Endodermal cell (in vitro differentiated cells): ENCODE data around the gene PTPRM. TPM values are rescaled to one million over a fixed set of nuclear protein-coding genes. Genes with fewer than 3 reads are reported as not detected.

Source experiments
- DNase-seq: peaks from one replicate; pipeline ENCODE4 v3.0.0-alpha.2; 2017
- H3K27ac ChIP-seq: 2 replicates; pipeline ENCODE4 v1.5.1; 2013; ENCODE audit warnings: mild to moderate bottlenecking, low read depth, low read length, moderate library complexity
- H3K27me3 ChIP-seq: 2 replicates; pipeline ENCODE4 v1.6.1; 2013; ENCODE audit warnings: mild to moderate bottlenecking, low read length, moderate library complexity; ENCODE audit not compliant: insufficient read depth, control insufficient read depth, poor library complexity, severe bottlenecking
- H3K36me3 ChIP-seq: 2 replicates; pipeline ENCODE4 v1.7.0; 2013; ENCODE audit warnings: mild to moderate bottlenecking, low read length, moderate library complexity; ENCODE audit not compliant: control insufficient read depth, insufficient read depth
- H3K4me1 ChIP-seq: one replicate; pipeline ENCODE4 v1.7.0; 2013; ENCODE audit warnings: low read length; ENCODE audit not compliant: control insufficient read depth, insufficient read depth
- H3K4me3 ChIP-seq: 2 replicates; pipeline ENCODE4 v1.5.1; 2013; ENCODE audit warnings: mild to moderate bottlenecking, low read length, moderate library complexity
- H3K9ac ChIP-seq: 2 replicates; pipeline ENCODE4 v1.6.1; 2013; ENCODE audit warnings: mild to moderate bottlenecking, low read length, moderate library complexity; ENCODE audit not compliant: poor library complexity, severe bottlenecking; ENCODE audit errors: extremely low read depth
- H3K9me3 ChIP-seq: 2 replicates; pipeline ENCODE4 v1.6.1; 2013; ENCODE audit warnings: mild to moderate bottlenecking, low read length, moderate library complexity; ENCODE audit not compliant: control insufficient read depth
- H3K27ac Mint-ChIP-seq: 2 replicates; pipeline ENCODE4 v1.8.0; 2020; ENCODE audit warnings: mixed read lengths
- H3K27me3 Mint-ChIP-seq: 2 replicates; pipeline ENCODE4 v1.8.0; 2021; ENCODE audit warnings: mild to moderate bottlenecking, mixed read lengths; ENCODE audit not compliant: insufficient read depth
- H3K36me3 Mint-ChIP-seq: 2 replicates; pipeline ENCODE4 v1.8.0; 2020; ENCODE audit warnings: low read depth, mixed read lengths
- H3K4me1 Mint-ChIP-seq: 2 replicates; pipeline ENCODE4 v1.8.0; 2020; ENCODE audit warnings: mixed read lengths
- H3K4me3 Mint-ChIP-seq: 2 replicates; pipeline ENCODE4 v1.8.0; 2020; ENCODE audit warnings: mild to moderate bottlenecking, moderate library complexity, mixed read lengths
- H3K9me3 Mint-ChIP-seq: 2 replicates; pipeline ENCODE4 v1.8.0; 2020; ENCODE audit warnings: mild to moderate bottlenecking, mixed read lengths
- CTCF ChIP-seq: fragments of 200-600 bp; sonication (generic); conservative IDR thresholded peaks from 2 replicates; pipeline ENCODE4 v1.5.0; 2021; ENCODE audit warnings: antibody characterized with exemption, mild to moderate bottlenecking
- WGBS, 2 experiments: methylation state at CpG; one replicate each; pipeline versions ENCODE4 v1.1.5 to v1.1.7; 2013; ENCODE audit warnings: missing lambda C conversion rate in 2 of 2, mixed read lengths in 1 of 2; ENCODE audit not compliant: insufficient coverage in 1 of 2, insufficient read length in 1 of 2; 5-methylcytosine and 5-hydroxymethylcytosine counted together
- total RNA-seq, 2 donors: library from RNA; stranded (reverse); fragmentation: NEBNext Ultra II Directional in 1 of 2; extraction: Animal tissue kit (Norgen Biotek cat#: 25700) in 1 of 2; gene quantifications; 2 replicates in 1 of 2; 3 replicates in 1 of 2; pipeline ENCODE4 v1.2.1, GENCODE V29; 2021

Gene PTPRM
- total RNA-seq, 2 donors from 2014 or later: 47.2 to 57.6 TPM

- no peaks in the 10 kb centered on the region for H3K27me3 ChIP-seq
- no peak overlapping the region for H3K4me3 ChIP-seq
- no peaks in the 10 kb centered on the region for H3K4me1 Mint-ChIP-seq
- TF ChIP-seq CTCF: no peak
- peaks cover 83% of the 10 kb centered on the region for H3K36me3 ChIP-seq
- no peaks in the 10 kb centered on the region for H3K27me3 Mint-ChIP-seq
- no peak overlapping the region for H3K27ac Mint-ChIP-seq
- no peak overlapping the region for H3K27ac ChIP-seq
- WGBS, 2 experiments: 92 to 96% methylated on average over 6 to 9 of the region's 9 CpGs
- H3K4me3 Mint-ChIP-seq: no peak overlapping the region
- no peaks in the 10 kb centered on the region for H3K9me3 ChIP-seq
- no peak for DNase-seq
- H3K36me3 Mint-ChIP-seq: peaks cover 68% of the 10 kb centered on the region
- H3K9me3 Mint-ChIP-seq: no peaks in the 10 kb centered on the region
- no peak overlapping the region for H3K9ac ChIP-seq
- no peaks in the 10 kb centered on the region for H3K4me1 ChIP-seq
These were observed 814.8 kb downstream of the PTPRM start for GRCh38 chr18:8381821-8382459.

- no peak overlapping the region for H3K4me3 ChIP-seq
- no peaks in the 10 kb centered on the region for H3K4me1 ChIP-seq
- peak overlapping the region; percentile 37 for H3K27ac Mint-ChIP-seq
- no peak for TF ChIP-seq CTCF
- peaks cover 76% of the 10 kb centered on the region for H3K36me3 ChIP-seq
- H3K9ac ChIP-seq: no peak overlapping the region
- H3K27me3 Mint-ChIP-seq: no peaks in the 10 kb centered on the region
- H3K27me3 ChIP-seq: no peaks in the 10 kb centered on the region
- H3K9me3 Mint-ChIP-seq: no peaks in the 10 kb centered on the region
- H3K36me3 Mint-ChIP-seq: peaks cover 70% of the 10 kb centered on the region
- no peak for DNase-seq
- H3K4me3 Mint-ChIP-seq: no peak overlapping the region
- H3K9me3 ChIP-seq: no peaks in the 10 kb centered on the region
- WGBS, 2 experiments: 96 to 100% methylated on average over 3 to 4 of the region's 4 CpGs
- no peak overlapping the region for H3K27ac ChIP-seq
- no peaks in the 10 kb centered on the region for H3K4me1 Mint-ChIP-seq
These were observed 818.3 kb downstream of the PTPRM start for GRCh38 chr18:8385400-8385799.

- DNase-seq: peak; percentile 7
- no peaks in the 10 kb centered on the region for H3K27me3 Mint-ChIP-seq
- 85 to 86% methylated on average over 11 of the region's 13 CpGs for WGBS, 2 experiments
- no peaks in the 10 kb centered on the region for H3K27me3 ChIP-seq
- H3K9ac ChIP-seq: no peak overlapping the region
- H3K27ac Mint-ChIP-seq: no peak overlapping the region
- no peaks in the 10 kb centered on the region for H3K4me1 Mint-ChIP-seq
- H3K36me3 Mint-ChIP-seq: peaks cover 69% of the 10 kb centered on the region
- no peak overlapping the region for H3K4me3 ChIP-seq
- H3K36me3 ChIP-seq: peaks cover 80% of the 10 kb centered on the region
- no peak overlapping the region for H3K27ac ChIP-seq
- H3K4me3 Mint-ChIP-seq: no peak overlapping the region
- H3K9me3 ChIP-seq: no peaks in the 10 kb centered on the region
- no peaks in the 10 kb centered on the region for H3K4me1 ChIP-seq
- no peak for TF ChIP-seq CTCF
- H3K9me3 Mint-ChIP-seq: no peaks in the 10 kb centered on the region
These were observed 819.7 kb downstream of the PTPRM start for GRCh38 chr18:8386669-8387380.
